Ishikawa (cell line): Measurements from ENCODE around the gene TNFRSF4.

Experiments
- NFIC ChIP-seq: IDR thresholded peaks from 2 replicates; pipeline ENCODE4 v1.6.1; 2012
- TCF12 ChIP-seq: IDR thresholded peaks from 2 replicates; pipeline ENCODE4 v1.6.1; 2012; ENCODE audit warnings: low read depth

- no peak for TF ChIP-seq TCF12
- TF ChIP-seq NFIC: no peak
Measured at GRCh38 chr1:1165900-1166421, 48.0 kb downstream of the TNFRSF4 start.
